Measurements from ENCODE around the gene CEP44.
A peak's percentile ranks its signal among the peaks of the same experiment; 100 is the strongest.

CEP44 gene

DNA sequence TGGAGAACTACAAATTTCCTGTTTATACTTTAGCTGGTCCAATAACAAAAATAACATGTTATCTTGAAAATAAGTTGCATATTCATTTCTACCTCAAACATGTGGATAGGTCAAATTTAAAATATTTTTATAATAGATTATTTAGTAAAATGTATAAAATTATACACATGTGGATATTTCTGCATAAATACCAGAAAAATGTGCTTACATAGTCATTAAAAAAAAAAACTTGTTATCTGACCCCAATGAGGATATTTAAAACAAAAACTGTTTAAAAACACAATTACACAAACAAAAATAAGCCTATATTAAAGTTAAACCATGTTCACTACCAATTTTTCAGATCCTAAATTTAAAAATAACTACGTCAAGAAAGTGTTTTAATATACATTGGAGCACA is 28.3 kb upstream of the CEP44 start:
- no peak overlapping the region for H2AK5ac ChIP-seq (ENCODE audit: low read length)
- no peaks in the 10 kb centered on the region for H3K27me3 ChIP-seq (ENCODE audit: insufficient read depth, low read length)
- H3K4ac ChIP-seq (ENCODE audit: low read depth, low read length) = no peak overlapping the region
- no peak overlapping the region for H4K8ac ChIP-seq (ENCODE audit: low read depth, low read length)
- no peak for DNase-seq
- no peak overlapping the region for H2BK5ac ChIP-seq (ENCODE audit: low read depth, low read length, poor library complexity)
- H3K9ac ChIP-seq (ENCODE audit: low read length) = no peak overlapping the region
- WGBS (ENCODE audit: extremely low coverage, insufficient coverage, insufficient read length) = no CpG with 5 or more reads among the region's 1 CpG
- no peak overlapping the region for H2AFZ ChIP-seq (ENCODE audit: insufficient read depth, low read length, poor library complexity)
- H3K79me2 ChIP-seq (ENCODE audit: control insufficient read depth, insufficient read depth, low read length, poor library complexity) = no peaks in the 10 kb centered on the region
- no peaks in the 10 kb centered on the region for H3K4me1 ChIP-seq (ENCODE audit: control insufficient read depth in 1 of 2, insufficient read depth in 2 of 2, low read length in 2 of 2)
- H3K18ac ChIP-seq (ENCODE audit: low read length) = no peak overlapping the region
- no peak overlapping the region for H2BK12ac ChIP-seq (ENCODE audit: low read length)
- no peak overlapping the region for H3K14ac ChIP-seq (ENCODE audit: low read length)
- no peak overlapping the region for H3K4me3 ChIP-seq (ENCODE audit: low read depth, low read length)
- H3K4me2 ChIP-seq (ENCODE audit: low read length) = no peak overlapping the region
- no peaks in the 10 kb centered on the region for H3K79me1 ChIP-seq (ENCODE audit: low read length)
- no peak overlapping the region for H3K27ac ChIP-seq (ENCODE audit: low read depth, low read length)
- no peak overlapping the region for H2BK120ac ChIP-seq (ENCODE audit: insufficient read depth, low read length, poor library complexity)
- peaks cover 0 to 2% of the 10 kb centered on the region in 2 experiments for H3K36me3 ChIP-seq (ENCODE audit: control insufficient read depth in 1 of 2, insufficient read depth in 2 of 2, low read length in 2 of 2)
- no peaks in the 10 kb centered on the region for H3K9me3 ChIP-seq (ENCODE audit: insufficient read depth, low read depth, low read length)
- H3K23ac ChIP-seq (ENCODE audit: low read length) = no peak overlapping the region
- no peak overlapping the region for H4K12ac ChIP-seq (ENCODE audit: low read depth, low read length)
- no peak overlapping the region for H4K91ac ChIP-seq (ENCODE audit: low read depth, low read length)

DNA sequence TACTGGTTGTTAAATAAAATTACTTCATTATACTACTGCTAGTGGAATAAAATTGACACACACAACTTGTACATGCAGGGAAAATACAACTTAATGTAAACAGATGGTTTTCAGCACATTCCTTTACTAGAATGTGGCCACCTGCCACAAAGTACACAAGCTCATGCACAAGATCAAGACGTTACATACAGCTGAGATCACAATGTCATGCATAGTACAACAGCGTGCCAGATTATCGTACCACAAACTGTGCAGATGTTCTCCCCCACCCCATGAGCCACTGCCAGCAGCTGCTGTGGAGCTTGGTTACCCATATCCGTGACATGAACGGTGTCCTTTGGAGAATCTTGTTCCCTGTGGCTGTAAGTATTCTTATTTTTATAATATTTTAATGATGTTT is 27.9 kb upstream of the CEP44 start:
- no peak overlapping the region for H3K4me2 ChIP-seq (ENCODE audit: low read length)
- H4K12ac ChIP-seq (ENCODE audit: low read depth, low read length) = no peak overlapping the region
- peak overlapping the region; percentile 10 for H3K23ac ChIP-seq (ENCODE audit: low read length)
- no peak overlapping the region for H3K9ac ChIP-seq (ENCODE audit: low read length)
- H3K4me1 ChIP-seq (ENCODE audit: control insufficient read depth in 1 of 2, insufficient read depth in 2 of 2, low read length in 2 of 2) = no peaks in the 10 kb centered on the region
- no peaks in the 10 kb centered on the region for H3K79me1 ChIP-seq (ENCODE audit: low read length)
- no peak overlapping the region for H3K4me3 ChIP-seq (ENCODE audit: low read depth, low read length)
- H2AFZ ChIP-seq (ENCODE audit: insufficient read depth, low read length, poor library complexity) = no peak overlapping the region
- H3K14ac ChIP-seq (ENCODE audit: low read length) = no peak overlapping the region
- DNase-seq = peak; percentile 2 to 29
- no peak overlapping the region for H2BK120ac ChIP-seq (ENCODE audit: insufficient read depth, low read length, poor library complexity)
- H3K36me3 ChIP-seq (ENCODE audit: control insufficient read depth in 1 of 2, insufficient read depth in 2 of 2, low read length in 2 of 2) = peaks cover 0 to 2% of the 10 kb centered on the region in 2 experiments
- H3K27ac ChIP-seq (ENCODE audit: low read depth, low read length) = no peak overlapping the region
- H2AK5ac ChIP-seq (ENCODE audit: low read length) = no peak overlapping the region
- no peaks in the 10 kb centered on the region for H3K79me2 ChIP-seq (ENCODE audit: control insufficient read depth, insufficient read depth, low read length, poor library complexity)
- no peaks in the 10 kb centered on the region for H3K27me3 ChIP-seq (ENCODE audit: insufficient read depth, low read length)
- no peak overlapping the region for H4K91ac ChIP-seq (ENCODE audit: low read depth, low read length)
- no peak overlapping the region for H2BK12ac ChIP-seq (ENCODE audit: low read length)
- H3K9me3 ChIP-seq (ENCODE audit: insufficient read depth, low read depth, low read length) = no peaks in the 10 kb centered on the region
- no peak overlapping the region for H2BK5ac ChIP-seq (ENCODE audit: low read depth, low read length, poor library complexity)
- no peak overlapping the region for H3K18ac ChIP-seq (ENCODE audit: low read length)
- no peak overlapping the region for H3K4ac ChIP-seq (ENCODE audit: low read depth, low read length)
- no peak overlapping the region for H4K8ac ChIP-seq (ENCODE audit: low read depth, low read length)
- no CpG with 5 or more reads among the region's 5 CpGs for WGBS (ENCODE audit: extremely low coverage, insufficient coverage, insufficient read length)

GRCh38 chr4:174256277-174256713 is 27.4 kb upstream of the CEP44 start:
- Histone ChIP-seq H3K9ac (ENCODE audit: low read length) (no peak overlapping the region), H3K9me3 (ENCODE audit: insufficient read depth, low read depth, low read length) (no peaks in the 10 kb centered on the region), H2BK12ac (ENCODE audit: low read length) (no peak overlapping the region), H2AK5ac (ENCODE audit: low read length) (no peak overlapping the region), H4K8ac (ENCODE audit: low read depth, low read length) (no peak overlapping the region), H3K79me2 (ENCODE audit: control insufficient read depth, insufficient read depth, low read length, poor library complexity) (no peaks in the 10 kb centered on the region), H3K4me3 (ENCODE audit: low read depth, low read length) (no peak overlapping the region), H3K18ac (ENCODE audit: low read length) (no peak overlapping the region), H3K27ac (ENCODE audit: low read depth, low read length) (no peak overlapping the region), H4K91ac (ENCODE audit: low read depth, low read length) (no peak overlapping the region), H3K4me2 (ENCODE audit: low read length) (no peak overlapping the region), H3K4me1 (ENCODE audit: control insufficient read depth in 1 of 2, insufficient read depth in 2 of 2, low read length in 2 of 2) (no peaks in the 10 kb centered on the region), H3K14ac (ENCODE audit: low read length) (no peak overlapping the region), H2BK5ac (ENCODE audit: low read depth, low read length, poor library complexity) (no peak overlapping the region), H3K23ac (ENCODE audit: low read length) (no peak overlapping the region), H3K36me3 (ENCODE audit: control insufficient read depth in 1 of 2, insufficient read depth in 2 of 2, low read length in 2 of 2) (peaks cover 0 to 2% of the 10 kb centered on the region in 2 experiments), H2BK120ac (ENCODE audit: insufficient read depth, low read length, poor library complexity) (no peak overlapping the region), H3K27me3 (ENCODE audit: insufficient read depth, low read length) (no peaks in the 10 kb centered on the region), H4K12ac (ENCODE audit: low read depth, low read length) (no peak overlapping the region), H3K79me1 (ENCODE audit: low read length) (no peaks in the 10 kb centered on the region), H2AFZ (ENCODE audit: insufficient read depth, low read length, poor library complexity) (no peak overlapping the region), H3K4ac (ENCODE audit: low read depth, low read length) (no peak overlapping the region)
- WGBS (ENCODE audit: extremely low coverage, insufficient coverage, insufficient read length) = no CpG with 5 or more reads among the region's 1 CpG
- DNase-seq = no peak

- Histone ChIP-seq H4K8ac (ENCODE audit: low read depth, low read length) (no peak overlapping the region), H3K4me3 (ENCODE audit: low read depth, low read length) (no peak overlapping the region)
- no peak for DNase-seq
Measured at GRCh38 chr4:174259580-174259979, 24.1 kb upstream of the CEP44 start.

More at GRCh38 chr4:174259580-174259979, 24.1 kb upstream of the CEP44 start:
- Histone ChIP-seq H3K9ac (ENCODE audit: low read length) (no peak overlapping the region), H3K4me2 (ENCODE audit: low read length) (no peak overlapping the region), H2BK12ac (ENCODE audit: low read length) (no peak overlapping the region), H3K36me3 (ENCODE audit: control insufficient read depth in 1 of 2, insufficient read depth in 2 of 2, low read length in 2 of 2) (peaks cover 2 to 4% of the 10 kb centered on the region in 2 experiments), H3K79me2 (ENCODE audit: control insufficient read depth, insufficient read depth, low read length, poor library complexity) (no peaks in the 10 kb centered on the region), H3K4me1 (ENCODE audit: control insufficient read depth in 1 of 2, insufficient read depth in 2 of 2, low read length in 2 of 2) (no peaks in the 10 kb centered on the region), H3K4ac (ENCODE audit: low read depth, low read length) (no peak overlapping the region), H4K12ac (ENCODE audit: low read depth, low read length) (no peak overlapping the region), H3K27me3 (ENCODE audit: insufficient read depth, low read length) (no peaks in the 10 kb centered on the region), H2BK5ac (ENCODE audit: low read depth, low read length, poor library complexity) (no peak overlapping the region), H3K79me1 (ENCODE audit: low read length) (no peaks in the 10 kb centered on the region), H3K9me3 (ENCODE audit: insufficient read depth, low read depth, low read length) (no peaks in the 10 kb centered on the region), H3K14ac (ENCODE audit: low read length) (no peak overlapping the region), H3K18ac (ENCODE audit: low read length) (no peak overlapping the region), H3K23ac (ENCODE audit: low read length) (no peak overlapping the region), H2BK120ac (ENCODE audit: insufficient read depth, low read length, poor library complexity) (no peak overlapping the region), H2AFZ (ENCODE audit: insufficient read depth, low read length, poor library complexity) (no peak overlapping the region), H2AK5ac (ENCODE audit: low read length) (no peak overlapping the region), H4K91ac (ENCODE audit: low read depth, low read length) (no peak overlapping the region), H3K27ac (ENCODE audit: low read depth, low read length) (no peak overlapping the region)

Measured in trophoblast cell (in vitro differentiated cells and primary cell).